ENCODE results near the gene RHOH.
A peak's percentile ranks its signal among the peaks of the same experiment; 100 is the strongest.
"Not testable (repeated sequence)": the region's sequence is repeated elsewhere in the genome, so short reads cannot be mapped to it uniquely, and the experiment has no call there.

Gene RHOH, protein sequence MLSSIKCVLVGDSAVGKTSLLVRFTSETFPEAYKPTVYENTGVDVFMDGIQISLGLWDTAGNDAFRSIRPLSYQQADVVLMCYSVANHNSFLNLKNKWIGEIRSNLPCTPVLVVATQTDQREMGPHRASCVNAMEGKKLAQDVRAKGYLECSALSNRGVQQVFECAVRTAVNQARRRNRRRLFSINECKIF

GRCh38 chr4:40196724-40197281 is at the start of gene RHOH:
RHOH (plus strand) TSS chr4:40197031; CDS start chr4:40243387, 46,356 bp downstream.
- DNase-seq (ENCODE audit: low read depth) = peak; percentile 88
- TF ChIP-seq CTCF (IDR thresholded peaks at IDR 0.05; ENCODE audit: low read depth, low read length, missing control alignments) = no peak
- H3K4me3 ChIP-seq (ENCODE audit: low read depth, low read length) = peak within 1 kb of the TSS; percentile 97

DNA sequence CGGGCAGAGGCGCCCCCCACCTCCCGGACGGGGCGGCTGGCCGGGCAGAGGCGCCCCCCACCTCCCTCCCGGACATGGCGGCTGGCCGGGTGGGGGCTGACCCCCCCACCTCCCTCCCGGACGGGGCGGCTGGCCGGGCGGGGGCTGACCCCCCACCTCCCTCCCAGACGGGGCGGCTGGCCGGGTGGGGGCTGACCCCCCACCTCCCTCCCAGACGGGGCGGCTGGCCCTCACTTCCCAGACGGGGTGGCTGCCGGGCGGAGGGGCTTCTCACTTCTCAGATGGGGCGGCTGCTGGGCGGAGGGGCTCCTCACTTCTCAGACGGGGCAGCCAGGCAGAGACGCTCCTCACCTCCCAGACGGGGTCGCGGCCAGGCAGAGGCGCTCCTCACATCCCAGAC is 49.3 kb upstream of the RHOH start:
- H3K4me3 ChIP-seq (ENCODE audit: low read depth, low read length) = not testable (repeated sequence)

DNA sequence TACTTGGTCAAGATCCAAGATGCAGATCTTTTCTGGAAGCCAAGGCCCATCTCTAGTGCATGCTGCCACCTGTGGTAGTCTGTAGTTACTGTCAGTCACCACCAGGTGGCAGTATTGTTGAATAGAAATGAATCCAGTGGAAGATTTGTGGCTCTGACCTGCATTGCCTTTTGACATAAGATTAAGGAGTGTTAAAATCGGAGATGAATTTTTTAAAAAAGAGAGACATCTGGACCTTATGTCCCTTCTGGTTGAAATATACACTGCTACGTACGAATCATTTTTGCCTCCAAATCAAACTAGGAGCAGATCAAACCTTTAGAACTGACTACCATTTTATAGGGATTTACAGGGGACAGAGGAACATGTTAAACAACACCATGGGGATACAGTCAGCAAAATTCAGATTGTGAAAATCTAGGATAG is 46.9 kb upstream of the RHOH start:
- peak; percentile 68 for DNase-seq (ENCODE audit: low read depth)
- TF ChIP-seq CTCF (IDR thresholded peaks at IDR 0.05; ENCODE audit: low read depth, low read length, missing control alignments) = peak; percentile 74
- H3K4me3 ChIP-seq (ENCODE audit: low read depth, low read length) = no peak overlapping the region

More for the DNA sequence above, 49.3 kb upstream of the RHOH start:
- not testable (repeated sequence) for DNase-seq (ENCODE audit: low read depth)

DNA sequence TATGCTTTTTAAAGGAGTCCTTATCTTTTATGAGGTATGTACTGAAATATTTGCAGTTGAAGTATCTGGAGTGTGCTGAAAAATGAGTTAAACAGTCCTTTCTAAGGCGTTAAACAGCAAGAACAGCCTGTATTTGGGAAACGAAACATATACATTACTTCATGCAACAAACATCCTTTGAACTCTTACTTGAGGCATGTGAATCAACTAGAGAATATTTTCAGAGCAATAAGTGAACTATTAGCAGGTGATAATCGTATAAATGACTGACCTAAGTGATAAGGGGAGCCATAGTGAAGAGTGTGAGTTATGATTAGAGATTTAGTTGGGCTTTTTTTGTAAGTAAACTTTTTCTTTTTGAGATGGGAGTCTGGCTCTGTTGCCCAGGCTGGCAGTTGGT is 45.9 kb upstream of the RHOH start:
- no peak overlapping the region for H3K4me3 ChIP-seq (ENCODE audit: low read depth, low read length)
- TF ChIP-seq CTCF (IDR thresholded peaks at IDR 0.05; ENCODE audit: low read depth, low read length, missing control alignments) = no peak
- DNase-seq (ENCODE audit: low read depth) = no peak

GRCh38 chr4:40152637-40153036 is 44.2 kb upstream of the RHOH start:
- no peak for DNase-seq (ENCODE audit: low read depth)
- H3K4me3 ChIP-seq (ENCODE audit: low read depth, low read length) = no peak overlapping the region
- no peak for TF ChIP-seq CTCF (IDR thresholded peaks at IDR 0.05; ENCODE audit: low read depth, low read length, missing control alignments)

- no peak for TF ChIP-seq CTCF (IDR thresholded peaks at IDR 0.05; ENCODE audit: low read depth, low read length, missing control alignments)
- H3K4me3 ChIP-seq (ENCODE audit: low read depth, low read length) = no peak overlapping the region
- DNase-seq (ENCODE audit: low read depth) = no peak
Measured at GRCh38 chr4:40157436-40157835, 39.4 kb upstream of the RHOH start.

- DNase-seq (ENCODE audit: low read depth) = no peak
Measured at GRCh38 chr4:40160258-40160657, 36.6 kb upstream of the RHOH start.

More at GRCh38 chr4:40160258-40160657, 36.6 kb upstream of the RHOH start:
- no peak for TF ChIP-seq CTCF (IDR thresholded peaks at IDR 0.05; ENCODE audit: low read depth, low read length, missing control alignments)
- H3K4me3 ChIP-seq (ENCODE audit: low read depth, low read length) = no peak overlapping the region
